GM12864 (cell line): Measurements from ENCODE around the gene GRB7.
"Not testable (repeated sequence)": the region's sequence is repeated elsewhere in the genome, so short reads cannot be mapped to it uniquely, and the experiment has no call there.

Experiments used
- DNase-seq: peaks from one replicate; pipeline ENCODE4 v3.0.0-alpha.2; 2011; ENCODE audit warnings: low read depth
- H3K4me3 ChIP-seq: 2 replicates; pipeline ENCODE4 v1.5.1; 2011; ENCODE audit warnings: mild to moderate bottlenecking, low read depth, low read length, control low read depth
- CTCF ChIP-seq: IDR thresholded peaks from 2 replicates; pipeline ENCODE4 v1.5.1; 2011; ENCODE audit warnings: low read depth, mild to moderate bottlenecking, moderate library complexity, low read length, control low read depth, inconsistent platforms; ENCODE audit errors: missing control alignments

The GRB7 gene

GRCh38 chr17:39704821-39705551, 32.8 kb upstream of the GRB7 start:
- no peak for DNase-seq
- TF ChIP-seq CTCF: no peak
- no peak overlapping the region for H3K4me3 ChIP-seq

GRCh38 chr17:39705786-39706348, 31.9 kb upstream of the GRB7 start:
- no peak for DNase-seq
- TF ChIP-seq CTCF: no peak
- H3K4me3 ChIP-seq: no peak overlapping the region

GRCh38 chr17:39706383-39706782, 31.4 kb upstream of the GRB7 start:
- no peak overlapping the region for H3K4me3 ChIP-seq
- DNase-seq: no peak
- TF ChIP-seq CTCF: no peak

GRCh38 chr17:39706921-39707337, 30.8 kb upstream of the GRB7 start:
- no peak for DNase-seq
- no peak overlapping the region for H3K4me3 ChIP-seq
- no peak for TF ChIP-seq CTCF

GRCh38 chr17:39709319-39709997, 28.3 kb upstream of the GRB7 start:
- TF ChIP-seq CTCF: no peak
- DNase-seq: no peak
- H3K4me3 ChIP-seq: no peak overlapping the region

- no peak for TF ChIP-seq CTCF
- no peak for DNase-seq
- H3K4me3 ChIP-seq: no peak overlapping the region
These were observed 27.5 kb upstream of the GRB7 start for GRCh38 chr17:39709998-39710964.

- DNase-seq: not testable (repeated sequence)
These were observed 26.7 kb upstream of the GRB7 start for GRCh38 chr17:39711071-39711470.

More at GRCh38 chr17:39711071-39711470, 26.7 kb upstream of the GRB7 start:
- H3K4me3 ChIP-seq: not testable (repeated sequence)
